Measurements from ENCODE around the gene WDR64.

WDR64 gene

DNA sequence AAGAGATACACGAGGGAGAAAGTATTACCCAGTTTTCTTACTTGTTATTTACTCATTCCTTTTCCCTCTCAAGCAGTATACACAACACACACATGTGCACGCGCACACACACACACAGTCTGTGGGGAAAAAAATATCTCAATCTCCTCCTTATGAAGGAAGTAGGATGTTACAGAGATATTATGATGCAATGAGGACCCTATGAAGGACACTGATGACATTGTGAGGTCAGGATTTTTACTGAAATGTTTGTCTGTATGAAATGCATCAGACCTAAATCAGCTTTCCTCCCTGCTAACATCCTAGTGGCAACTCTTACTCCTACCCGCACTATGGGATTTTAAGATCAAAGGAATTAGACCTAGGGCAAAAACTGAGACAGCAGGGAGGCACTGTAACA lies at the start of gene WDR64:
Gene WDR64, plus strand, starts transcription at position 270 of the 400 bp plus-strand sequence. CDS start 204 bp downstream, outside the sequence.
- Histone ChIP-seq H3K36me3 (ENCODE audit: control insufficient read depth, low read depth, low read length) (no peaks in the 10 kb centered on the region), H3K4me3 (ENCODE audit: low read length) (no peak within 1 kb of the TSS), H3K9ac (ENCODE audit: low read length) (no peak within 1 kb of the TSS), H3K27ac (ENCODE audit: low read length) (no peak within 1 kb of the TSS), H3K9me3 (ENCODE audit: control insufficient read depth, low read depth, low read length) (no peaks in the 10 kb centered on the region), H3K27me3 (ENCODE audit: control insufficient read depth, insufficient read depth, low read length) (no peaks in the 10 kb centered on the region), H3K4me1 (ENCODE audit: control insufficient read depth, low read depth, low read length) (no peaks in the 10 kb centered on the region)

DNA sequence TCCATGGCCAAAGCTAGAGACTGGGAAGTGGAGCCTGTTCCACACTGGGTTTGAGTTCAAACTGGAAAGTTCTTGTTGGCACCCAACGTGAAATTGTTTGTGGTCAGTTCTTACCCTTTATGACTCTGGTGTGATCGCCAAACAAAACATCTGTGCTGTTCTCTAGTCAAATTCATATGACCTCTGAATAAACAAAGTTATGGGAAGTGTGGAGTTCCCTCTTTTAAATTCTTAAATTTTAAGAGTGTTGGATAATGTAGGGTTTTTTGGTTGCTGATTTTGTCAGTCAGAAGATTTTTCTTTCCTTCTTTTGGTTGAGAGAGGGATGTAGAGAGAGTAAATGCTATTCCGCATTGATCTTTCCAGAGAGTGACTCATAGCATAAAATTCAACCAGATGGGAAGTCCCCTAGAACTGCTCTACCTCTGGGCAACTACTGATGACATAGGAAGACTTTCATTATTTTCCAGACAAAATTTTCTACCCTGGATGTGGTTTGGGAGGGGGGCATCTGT lies 48.3 kb upstream of the WDR64 start:
- no peaks in the 10 kb centered on the region for H3K9me3 ChIP-seq (ENCODE audit: control insufficient read depth, low read depth, low read length)
- H3K36me3 ChIP-seq (ENCODE audit: control insufficient read depth, low read depth, low read length) = no peaks in the 10 kb centered on the region
- no peak overlapping the region for H3K4me3 ChIP-seq (ENCODE audit: low read length)
- H3K4me1 ChIP-seq (ENCODE audit: control insufficient read depth, low read depth, low read length) = no peaks in the 10 kb centered on the region
- H3K9ac ChIP-seq (ENCODE audit: low read length) = no peak overlapping the region
- no peaks in the 10 kb centered on the region for H3K27me3 ChIP-seq (ENCODE audit: control insufficient read depth, insufficient read depth, low read length)
- H3K27ac ChIP-seq (ENCODE audit: low read length) = no peak overlapping the region

DNA sequence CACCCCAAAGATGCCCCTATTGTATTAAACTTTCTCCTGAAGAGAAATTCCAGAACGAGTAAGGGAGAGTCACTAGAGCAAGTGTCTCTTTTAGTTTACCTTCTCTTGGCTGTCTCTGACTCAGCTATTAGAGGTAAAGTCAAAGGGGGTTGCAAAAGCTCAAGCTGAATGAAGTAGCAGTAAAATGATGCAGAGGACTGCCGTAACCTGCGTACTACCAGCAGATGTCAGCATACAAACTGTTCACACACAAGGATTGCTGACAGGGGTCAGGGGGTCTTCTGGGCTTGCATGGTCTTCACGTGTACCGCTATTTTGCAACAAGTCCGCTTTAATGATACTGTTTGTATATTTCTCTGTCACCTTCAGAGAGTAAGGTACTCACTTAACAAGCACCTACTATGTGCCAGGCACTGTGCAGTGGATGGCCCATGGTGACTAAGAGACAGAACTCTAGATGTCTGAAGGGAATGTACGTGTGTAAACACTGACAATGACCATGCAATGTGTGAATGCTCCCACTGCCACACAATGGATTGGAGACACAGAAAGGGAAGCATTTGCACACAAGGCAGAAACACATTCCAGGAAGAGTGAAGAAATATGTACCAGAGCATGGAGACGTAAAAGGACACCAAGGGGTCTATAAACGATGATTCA lies 46.8 kb upstream of the WDR64 start:
- Histone ChIP-seq H3K4me1 (ENCODE audit: control insufficient read depth, low read depth, low read length) (no peaks in the 10 kb centered on the region), H3K27ac (ENCODE audit: low read length) (no peak overlapping the region), H3K4me3 (ENCODE audit: low read length) (no peak overlapping the region), H3K9ac (ENCODE audit: low read length) (no peak overlapping the region), H3K36me3 (ENCODE audit: control insufficient read depth, low read depth, low read length) (no peaks in the 10 kb centered on the region), H3K9me3 (ENCODE audit: control insufficient read depth, low read depth, low read length) (no peaks in the 10 kb centered on the region), H3K27me3 (ENCODE audit: control insufficient read depth, insufficient read depth, low read length) (no peaks in the 10 kb centered on the region)

DNA sequence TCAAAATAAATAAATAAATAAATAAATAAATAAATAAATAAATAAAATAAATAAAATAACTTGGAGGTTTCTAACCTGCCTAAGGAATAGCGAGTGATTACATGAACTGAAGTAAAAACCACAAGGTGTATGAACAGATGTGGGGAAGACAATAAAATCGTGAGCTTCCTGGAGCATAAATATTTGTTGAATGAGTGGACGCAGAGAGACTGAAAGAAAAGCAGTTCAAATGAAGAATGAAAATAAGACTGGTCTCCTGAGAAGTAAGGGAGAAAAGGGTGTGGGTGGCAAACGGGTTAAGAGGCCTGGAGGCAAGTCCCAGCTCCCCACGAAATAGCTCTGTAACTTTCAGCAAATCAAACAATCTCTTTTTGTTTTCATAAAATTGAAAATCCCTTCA lies 45.5 kb upstream of the WDR64 start:
- Histone ChIP-seq H3K4me1 (ENCODE audit: control insufficient read depth, low read depth, low read length) (no peaks in the 10 kb centered on the region), H3K36me3 (ENCODE audit: control insufficient read depth, low read depth, low read length) (no peaks in the 10 kb centered on the region), H3K9me3 (ENCODE audit: control insufficient read depth, low read depth, low read length) (no peaks in the 10 kb centered on the region), H3K4me3 (ENCODE audit: low read length) (no peak overlapping the region), H3K27me3 (ENCODE audit: control insufficient read depth, insufficient read depth, low read length) (no peaks in the 10 kb centered on the region), H3K27ac (ENCODE audit: low read length) (no peak overlapping the region), H3K9ac (ENCODE audit: low read length) (no peak overlapping the region)

DNA sequence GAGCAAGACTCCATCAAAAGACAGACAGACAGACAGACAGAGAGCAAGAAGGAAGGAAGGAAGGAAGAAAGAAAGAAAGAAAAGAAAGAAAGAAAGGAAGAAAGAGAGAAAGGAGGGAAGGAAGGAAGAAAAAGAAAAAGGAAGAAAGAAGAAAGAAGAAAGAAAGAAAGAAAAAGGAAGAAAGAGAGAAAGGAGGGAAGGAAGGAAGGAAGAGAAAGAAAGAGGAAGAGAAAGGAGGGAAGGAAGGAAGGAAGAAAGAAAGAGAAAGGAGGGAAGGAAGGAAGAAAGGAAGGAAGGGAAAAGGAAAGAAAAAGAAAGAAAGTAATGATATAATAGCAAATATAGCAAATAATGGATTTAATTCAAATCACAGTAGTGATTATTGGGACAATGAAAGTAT lies 44.6 kb upstream of the WDR64 start:
- Histone ChIP-seq H3K27ac (ENCODE audit: low read length) (no peak overlapping the region), H3K9ac (ENCODE audit: low read length) (no peak overlapping the region)

DNA sequence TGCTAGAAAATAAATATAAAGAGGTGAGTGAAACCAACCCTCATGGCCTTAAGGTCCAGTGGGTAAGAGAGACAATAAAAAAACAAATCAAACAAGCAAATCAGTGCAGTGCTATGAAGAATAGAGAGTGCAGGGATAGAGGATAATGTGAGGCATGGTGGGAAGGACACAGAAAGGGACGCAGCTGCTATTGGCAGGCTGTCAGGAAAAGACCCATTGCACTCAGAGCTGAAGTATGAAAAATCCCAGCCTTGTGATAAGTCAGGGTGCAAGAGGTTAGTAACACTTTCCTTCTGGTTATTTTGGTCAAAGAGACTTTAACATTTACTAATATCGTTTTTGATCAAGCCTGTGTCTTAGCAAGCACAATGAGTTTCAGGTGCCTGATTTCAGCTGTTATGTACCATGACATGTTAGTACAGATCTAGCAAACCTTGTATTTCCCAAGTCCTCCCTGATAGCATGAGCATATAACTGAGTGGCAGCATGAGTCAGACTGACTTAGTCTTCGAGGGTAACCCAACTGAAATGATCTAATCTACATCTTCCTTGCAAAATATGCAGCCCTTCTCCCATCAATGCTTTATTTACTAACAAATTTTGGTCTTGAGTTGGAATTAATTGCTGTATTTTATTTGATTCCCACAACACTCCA lies 43.6 kb upstream of the WDR64 start:
- Histone ChIP-seq H3K27ac (ENCODE audit: low read length) (no peak overlapping the region), H3K36me3 (ENCODE audit: control insufficient read depth, low read depth, low read length) (no peaks in the 10 kb centered on the region), H3K9me3 (ENCODE audit: control insufficient read depth, low read depth, low read length) (no peaks in the 10 kb centered on the region), H3K4me1 (ENCODE audit: control insufficient read depth, low read depth, low read length) (no peaks in the 10 kb centered on the region), H3K27me3 (ENCODE audit: control insufficient read depth, insufficient read depth, low read length) (no peaks in the 10 kb centered on the region), H3K9ac (ENCODE audit: low read length) (no peak overlapping the region), H3K4me3 (ENCODE audit: low read length) (no peak overlapping the region)

More for the DNA sequence above, 44.6 kb upstream of the WDR64 start:
- Histone ChIP-seq H3K9me3 (ENCODE audit: control insufficient read depth, low read depth, low read length) (no peaks in the 10 kb centered on the region), H3K27me3 (ENCODE audit: control insufficient read depth, insufficient read depth, low read length) (no peaks in the 10 kb centered on the region), H3K36me3 (ENCODE audit: control insufficient read depth, low read depth, low read length) (no peaks in the 10 kb centered on the region), H3K4me1 (ENCODE audit: control insufficient read depth, low read depth, low read length) (no peaks in the 10 kb centered on the region), H3K4me3 (ENCODE audit: low read length) (no peak overlapping the region)

DNA sequence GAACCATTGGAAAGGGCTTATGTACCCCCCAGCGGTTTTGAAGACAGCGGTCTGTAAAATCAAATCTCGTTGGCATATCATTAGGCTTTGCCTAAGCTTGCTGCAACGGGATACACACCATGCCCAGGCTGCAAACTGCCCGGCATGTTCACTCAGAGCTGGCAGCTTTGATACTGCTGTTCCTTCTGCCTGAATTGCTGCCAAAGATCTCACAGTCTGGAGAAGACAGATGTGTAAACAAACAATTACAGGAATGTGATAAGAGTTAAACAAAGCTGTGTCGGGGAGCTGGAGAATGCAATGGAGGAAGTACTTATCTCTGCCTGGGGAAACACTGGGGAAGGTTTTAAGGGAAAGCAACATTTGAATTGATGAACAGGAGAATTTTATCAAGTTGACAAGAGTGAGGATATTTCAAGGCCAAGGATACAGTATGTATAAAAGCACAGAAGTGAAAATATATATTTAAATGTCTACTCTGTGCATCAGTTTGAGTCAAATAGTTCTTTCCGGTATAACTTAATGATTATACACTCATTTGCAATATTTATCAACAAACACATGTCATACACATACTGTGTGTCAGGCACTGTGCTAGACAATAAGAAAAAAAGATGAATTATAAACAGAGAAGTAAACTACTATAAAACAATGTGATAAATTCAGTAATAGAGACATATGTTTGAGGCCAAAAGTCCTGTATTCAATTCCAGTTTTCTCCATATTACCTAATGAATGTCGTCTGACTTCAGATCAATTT lies 41.8 kb upstream of the WDR64 start:
- H3K36me3 ChIP-seq (ENCODE audit: control insufficient read depth, low read depth, low read length) = no peaks in the 10 kb centered on the region
- no peaks in the 10 kb centered on the region for H3K27me3 ChIP-seq (ENCODE audit: control insufficient read depth, insufficient read depth, low read length)
- H3K4me1 ChIP-seq (ENCODE audit: control insufficient read depth, low read depth, low read length) = no peaks in the 10 kb centered on the region
- H3K9me3 ChIP-seq (ENCODE audit: control insufficient read depth, low read depth, low read length) = no peaks in the 10 kb centered on the region
- no peak overlapping the region for H3K9ac ChIP-seq (ENCODE audit: low read length)
- H3K27ac ChIP-seq (ENCODE audit: low read length) = no peak overlapping the region
- H3K4me3 ChIP-seq (ENCODE audit: low read length) = no peak overlapping the region

DNA sequence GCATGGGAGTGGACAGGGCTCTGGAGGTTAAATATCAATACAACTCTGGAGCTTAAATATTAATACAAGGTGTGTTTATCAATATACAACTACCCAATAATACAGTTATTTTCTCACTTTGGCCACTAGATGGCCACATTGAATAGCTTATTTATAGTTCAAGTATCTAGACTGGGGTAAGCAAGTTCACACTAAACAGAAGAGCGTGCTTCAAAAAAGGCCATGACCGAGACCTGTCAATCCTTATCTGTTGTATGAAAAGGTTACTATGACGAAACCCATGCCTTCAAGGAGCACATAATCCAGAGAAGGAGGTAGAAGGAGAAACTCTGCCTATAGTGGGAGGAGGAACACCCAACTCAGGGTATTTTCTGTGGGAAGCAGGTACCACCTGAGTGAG lies 41.0 kb upstream of the WDR64 start:
- H3K4me1 ChIP-seq (ENCODE audit: control insufficient read depth, low read depth, low read length) = no peaks in the 10 kb centered on the region
- no peaks in the 10 kb centered on the region for H3K36me3 ChIP-seq (ENCODE audit: control insufficient read depth, low read depth, low read length)
- H3K4me3 ChIP-seq (ENCODE audit: low read length) = no peak overlapping the region
- H3K9me3 ChIP-seq (ENCODE audit: control insufficient read depth, low read depth, low read length) = no peaks in the 10 kb centered on the region
- H3K27me3 ChIP-seq (ENCODE audit: control insufficient read depth, insufficient read depth, low read length) = no peaks in the 10 kb centered on the region
- no peak overlapping the region for H3K27ac ChIP-seq (ENCODE audit: low read length)
- H3K9ac ChIP-seq (ENCODE audit: low read length) = no peak overlapping the region

DNA sequence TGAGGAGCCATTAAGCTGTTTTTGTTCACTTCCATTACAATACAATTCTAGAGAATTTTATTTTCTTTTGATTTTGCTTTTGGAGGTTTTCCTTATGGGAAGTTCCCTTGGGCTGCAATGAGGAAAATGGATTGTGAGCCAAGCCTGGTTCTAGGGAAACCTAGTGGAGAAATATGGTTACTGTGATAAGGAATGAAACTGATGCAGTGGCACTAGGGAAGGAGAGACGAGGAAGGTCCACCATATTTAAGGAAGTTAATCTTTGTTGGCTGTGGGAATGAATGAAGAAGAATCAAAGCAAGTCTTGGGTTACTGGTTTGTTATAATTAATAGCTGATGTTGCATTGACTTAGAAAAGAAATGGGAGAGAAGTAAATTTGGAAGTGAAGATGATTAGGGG lies 40.3 kb upstream of the WDR64 start:
- H3K4me3 ChIP-seq (ENCODE audit: low read length) = no peak overlapping the region
- H3K9ac ChIP-seq (ENCODE audit: low read length) = no peak overlapping the region
- no peaks in the 10 kb centered on the region for H3K27me3 ChIP-seq (ENCODE audit: control insufficient read depth, insufficient read depth, low read length)
- H3K4me1 ChIP-seq (ENCODE audit: control insufficient read depth, low read depth, low read length) = no peaks in the 10 kb centered on the region
- H3K9me3 ChIP-seq (ENCODE audit: control insufficient read depth, low read depth, low read length) = no peaks in the 10 kb centered on the region
- no peak overlapping the region for H3K27ac ChIP-seq (ENCODE audit: low read length)
- no peaks in the 10 kb centered on the region for H3K36me3 ChIP-seq (ENCODE audit: control insufficient read depth, low read depth, low read length)

DNA sequence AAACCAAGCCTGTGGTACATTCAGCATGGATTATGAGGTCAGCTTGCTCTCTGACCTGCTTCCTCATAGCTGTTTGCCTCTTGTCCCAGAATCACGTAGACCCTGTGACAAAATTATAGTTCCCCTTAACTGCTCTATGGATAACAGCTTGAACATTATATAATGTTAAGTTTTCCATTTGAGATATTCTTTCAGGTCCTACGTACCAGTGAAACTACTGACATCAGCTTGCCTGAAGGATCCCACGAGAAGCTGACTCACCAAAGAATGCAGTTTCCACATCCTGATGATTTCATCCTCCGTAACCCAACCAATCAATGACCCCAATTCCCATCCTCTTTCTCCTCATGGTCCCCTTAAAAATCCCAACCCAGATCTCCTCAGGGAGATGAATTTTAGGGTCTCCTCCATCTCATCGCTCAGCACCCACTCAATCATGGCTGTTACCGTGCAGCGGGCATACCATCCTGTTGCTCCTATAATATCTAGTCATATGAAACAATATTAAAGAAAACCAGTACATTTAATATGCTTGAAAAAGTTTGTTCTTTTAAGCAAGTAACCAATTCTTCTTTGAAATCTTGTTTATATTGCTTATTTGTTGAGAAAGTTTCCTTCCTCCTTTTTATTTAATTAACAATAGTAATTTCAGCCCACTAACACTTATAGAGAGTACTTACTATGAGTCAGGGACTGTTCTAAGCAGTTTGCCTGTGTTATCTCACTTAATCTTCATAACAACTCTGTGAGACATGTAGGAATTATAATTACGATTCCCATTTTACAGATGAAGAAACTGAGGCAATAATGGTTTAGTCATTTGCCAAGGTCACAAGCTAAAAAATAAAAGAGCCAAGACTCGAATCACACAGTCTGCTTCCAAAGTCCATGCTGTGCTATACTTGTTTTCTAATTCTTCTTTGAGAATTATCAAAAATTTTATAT lies 39.3 kb upstream of the WDR64 start:
- Histone ChIP-seq H3K27me3 (ENCODE audit: control insufficient read depth, insufficient read depth, low read length) (no peaks in the 10 kb centered on the region), H3K4me1 (ENCODE audit: control insufficient read depth, low read depth, low read length) (no peaks in the 10 kb centered on the region), H3K9me3 (ENCODE audit: control insufficient read depth, low read depth, low read length) (no peaks in the 10 kb centered on the region), H3K36me3 (ENCODE audit: control insufficient read depth, low read depth, low read length) (no peaks in the 10 kb centered on the region), H3K27ac (ENCODE audit: low read length) (no peak overlapping the region), H3K4me3 (ENCODE audit: low read length) (no peak overlapping the region), H3K9ac (ENCODE audit: low read length) (no peak overlapping the region)

DNA sequence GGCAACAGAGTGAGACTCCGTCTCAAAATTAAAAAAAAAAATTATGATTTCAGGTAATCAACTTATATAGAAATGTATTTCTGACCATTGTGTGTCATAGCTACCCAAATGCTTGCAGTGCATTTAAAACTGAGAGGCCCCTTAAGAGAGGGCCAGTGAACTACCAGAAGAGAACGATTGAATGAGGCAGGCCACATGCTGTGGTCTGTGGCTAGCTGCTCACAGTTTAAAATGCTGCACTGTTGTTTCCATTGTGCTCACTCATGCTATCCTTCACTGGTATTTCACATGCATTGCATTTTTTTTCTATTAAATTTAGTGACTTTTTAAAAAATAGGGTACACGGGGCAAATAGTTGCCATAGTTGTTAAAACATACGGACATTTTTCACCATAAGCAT lies 37.9 kb upstream of the WDR64 start:
- H3K9ac ChIP-seq (ENCODE audit: low read length) = no peak overlapping the region
- H3K27me3 ChIP-seq (ENCODE audit: control insufficient read depth, insufficient read depth, low read length) = no peaks in the 10 kb centered on the region
- no peaks in the 10 kb centered on the region for H3K36me3 ChIP-seq (ENCODE audit: control insufficient read depth, low read depth, low read length)
- H3K4me3 ChIP-seq (ENCODE audit: low read length) = no peak overlapping the region
- H3K4me1 ChIP-seq (ENCODE audit: control insufficient read depth, low read depth, low read length) = no peaks in the 10 kb centered on the region
- H3K27ac ChIP-seq (ENCODE audit: low read length) = no peak overlapping the region
- H3K9me3 ChIP-seq (ENCODE audit: control insufficient read depth, low read depth, low read length) = no peaks in the 10 kb centered on the region

All from iPS-18a (cell line).